HG03565 (cell line): ENCODE results near the gene GAGE10.
"Not testable (repeated sequence)": the region's sequence is repeated elsewhere in the genome, so short reads cannot be mapped to it uniquely, and the experiment has no call there.

ENCODE experiments used
- ATAC-seq: cut with Tn5 transposase; IDR thresholded peaks from one replicate; pipeline ENCODE4 v1.9.1; 2021; ENCODE audit warnings: mild to moderate bottlenecking, moderate library complexity; ENCODE audit not compliant: unreplicated experiment

The GAGE10 gene

DNA sequence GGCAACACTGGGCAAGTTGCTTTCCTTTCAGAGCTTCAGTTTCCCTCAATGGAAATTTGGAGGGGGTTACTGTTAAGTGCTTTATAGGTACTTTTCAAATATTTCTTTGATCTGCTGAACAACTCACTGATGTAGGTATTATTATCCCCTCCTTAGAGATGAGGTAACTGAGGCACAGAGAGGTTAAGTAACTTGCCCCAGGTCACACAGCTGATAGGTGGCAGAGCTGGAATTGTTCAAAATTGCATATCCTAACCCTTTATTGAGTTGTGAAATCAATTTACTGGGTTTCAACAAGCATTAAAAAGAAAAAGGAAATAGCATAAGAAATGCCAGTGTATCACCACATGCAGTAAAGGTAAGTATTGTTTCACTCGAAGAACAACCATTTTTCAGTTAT lies 27.2 kb upstream of the GAGE10 start:
- ATAC-seq: no peak

DNA sequence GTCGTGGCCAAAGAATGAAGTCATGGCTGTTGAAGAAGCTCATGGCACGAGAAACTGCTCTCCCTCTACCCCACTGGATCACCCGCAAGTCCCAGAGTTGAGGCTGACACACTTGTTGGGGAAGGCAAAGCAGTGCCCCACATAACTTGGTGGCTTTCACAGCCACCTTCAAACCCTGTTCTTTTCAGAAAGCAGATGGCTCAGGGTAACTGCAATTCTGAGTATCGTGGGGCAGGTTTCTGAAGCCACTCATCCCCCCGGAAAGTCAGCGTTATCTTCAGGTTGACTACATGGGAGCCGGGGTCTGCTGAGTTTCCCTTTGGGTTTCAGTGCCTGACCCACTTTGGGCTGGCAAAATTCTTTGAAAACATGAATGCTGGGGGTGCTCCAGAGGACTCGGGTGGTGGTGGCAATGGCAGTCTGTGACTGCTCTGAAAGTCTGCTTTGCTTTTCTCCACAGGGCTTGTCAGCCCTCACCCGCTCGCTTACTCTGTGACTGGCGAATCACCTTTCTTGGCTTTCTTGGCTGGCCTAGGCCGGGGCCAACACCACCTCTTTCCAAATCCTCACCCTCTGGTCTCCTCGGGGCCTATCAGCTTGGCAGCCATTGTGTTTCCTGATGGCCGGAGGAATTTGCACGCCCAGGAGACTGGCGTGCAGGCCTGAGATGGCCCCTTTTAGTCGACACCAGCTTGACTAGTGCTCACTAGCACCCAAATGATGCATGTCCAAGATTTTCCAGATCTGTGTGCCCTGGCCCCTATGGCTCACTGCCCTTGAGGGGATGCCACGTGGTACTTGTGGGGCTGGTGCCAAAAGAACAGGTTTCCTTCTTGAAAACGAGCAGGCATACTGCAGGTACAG lies 26.5 kb upstream of the GAGE10 start:
- ATAC-seq: no peak

DNA sequence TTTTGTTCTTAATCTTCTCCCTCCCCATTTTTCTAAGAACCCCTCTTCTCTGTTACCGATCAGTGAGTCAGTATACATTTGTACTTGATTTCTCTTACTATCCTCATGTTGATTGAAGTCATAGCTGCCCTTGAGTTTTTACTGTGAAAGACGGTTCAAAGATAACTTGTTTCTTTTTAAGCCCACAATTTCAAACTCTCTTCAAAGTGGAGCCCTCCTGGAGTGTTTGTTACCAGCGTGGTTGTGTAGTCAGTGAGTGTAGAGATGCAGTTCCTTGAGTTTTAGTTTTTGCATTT lies 26.0 kb upstream of the GAGE10 start:
- ATAC-seq: no peak

DNA sequence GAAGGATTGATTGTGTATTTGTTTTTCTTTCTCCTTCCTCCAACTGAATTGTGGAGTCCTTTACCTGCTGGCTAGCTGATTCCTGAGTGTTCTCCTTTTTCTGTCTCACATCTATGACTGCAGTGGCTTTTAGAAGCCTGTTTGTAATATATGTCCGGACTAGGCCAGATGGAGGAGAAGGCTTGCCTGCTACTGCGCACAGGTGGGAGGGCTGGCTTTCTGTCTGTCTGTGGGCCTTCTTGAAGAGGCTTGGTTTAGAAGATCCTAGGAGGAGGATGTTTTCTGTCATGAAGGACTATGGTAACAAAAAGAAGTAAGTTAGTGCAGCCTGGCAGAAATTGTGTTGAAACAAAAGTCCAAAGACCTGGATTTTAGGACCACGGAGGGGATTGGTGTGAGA lies 25.4 kb upstream of the GAGE10 start:
- ATAC-seq: no peak

DNA sequence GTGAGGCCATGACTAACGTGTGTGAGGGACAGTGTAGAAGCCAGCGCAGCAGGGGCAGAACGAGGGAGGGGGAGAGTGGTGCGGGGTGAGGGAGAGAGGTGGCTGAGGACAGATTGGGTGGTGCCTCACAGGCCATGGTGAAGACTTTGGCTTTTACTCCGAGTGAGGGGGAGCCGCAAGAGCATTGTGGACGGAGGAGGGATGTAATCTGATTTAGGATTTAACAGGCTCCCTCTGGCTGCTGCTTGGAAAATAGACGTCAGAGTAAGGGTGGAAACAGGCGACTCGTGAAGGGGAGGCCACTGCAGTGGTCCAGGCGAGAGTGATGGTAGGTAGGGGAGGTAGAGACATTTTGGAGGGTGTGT lies 20.8 kb upstream of the GAGE10 start:
- no peak for ATAC-seq

DNA sequence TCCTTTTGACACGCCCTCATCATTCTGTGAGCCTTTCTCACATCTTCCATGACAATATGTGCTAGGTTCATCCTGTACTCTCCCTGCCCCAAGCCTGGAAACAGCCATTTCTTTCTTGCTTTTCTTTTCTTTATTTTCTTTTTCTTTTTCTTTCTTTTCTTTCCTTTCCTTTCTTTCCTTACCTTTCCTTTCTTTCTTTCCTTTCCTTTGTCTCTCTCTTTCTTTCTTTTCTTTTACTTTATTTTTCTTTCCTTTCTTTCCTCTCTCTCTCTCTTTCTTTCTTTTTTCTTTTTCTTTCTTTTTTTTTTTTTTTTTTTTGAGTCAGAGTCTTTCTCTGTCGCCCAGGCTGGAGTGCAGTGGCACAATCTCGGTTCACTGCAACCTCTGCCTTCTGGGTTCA lies 19.2 kb upstream of the GAGE10 start:
- ATAC-seq: no peak

DNA sequence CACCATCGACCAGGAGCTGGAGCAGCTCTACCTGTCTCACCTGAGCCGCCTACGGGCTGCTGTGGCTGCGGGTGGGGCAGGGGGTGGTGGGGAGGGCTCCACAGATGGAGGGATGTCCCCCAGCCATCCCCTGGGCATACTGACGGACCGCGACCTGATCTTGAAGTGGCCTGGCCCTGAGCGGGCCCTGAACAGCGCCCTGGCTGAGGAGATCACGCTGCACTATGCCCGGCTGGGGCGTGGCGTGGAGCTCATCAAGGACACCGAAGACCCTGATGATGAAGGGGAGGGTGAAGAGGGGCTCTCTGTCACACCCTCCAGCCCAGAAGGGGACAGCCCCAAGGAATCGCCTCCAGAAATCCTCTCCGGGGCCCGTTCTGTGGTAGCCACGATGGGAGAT lies 17.3 kb upstream of the GAGE10 start:
- no peak for ATAC-seq

DNA sequence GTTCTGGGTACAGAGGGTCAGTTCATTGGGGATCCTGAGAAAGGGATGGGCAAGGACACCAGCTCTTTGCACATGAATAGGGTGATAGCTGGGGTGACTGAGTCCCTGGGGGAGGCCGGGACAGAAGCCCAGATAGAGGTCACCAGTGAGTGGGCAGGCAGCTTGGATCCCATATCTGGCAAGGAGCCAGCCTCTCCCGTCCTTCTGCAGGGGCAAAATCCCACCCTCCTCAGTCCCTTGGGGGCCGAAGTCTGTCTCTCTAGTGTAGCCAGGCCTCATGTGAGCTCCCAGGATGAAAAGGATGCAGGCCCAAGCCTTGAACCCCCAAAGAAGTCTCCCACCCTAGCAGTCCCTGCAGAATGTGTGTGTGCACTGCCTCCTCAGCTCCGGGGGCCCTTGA lies 16.9 kb upstream of the GAGE10 start:
- no peak for ATAC-seq

DNA sequence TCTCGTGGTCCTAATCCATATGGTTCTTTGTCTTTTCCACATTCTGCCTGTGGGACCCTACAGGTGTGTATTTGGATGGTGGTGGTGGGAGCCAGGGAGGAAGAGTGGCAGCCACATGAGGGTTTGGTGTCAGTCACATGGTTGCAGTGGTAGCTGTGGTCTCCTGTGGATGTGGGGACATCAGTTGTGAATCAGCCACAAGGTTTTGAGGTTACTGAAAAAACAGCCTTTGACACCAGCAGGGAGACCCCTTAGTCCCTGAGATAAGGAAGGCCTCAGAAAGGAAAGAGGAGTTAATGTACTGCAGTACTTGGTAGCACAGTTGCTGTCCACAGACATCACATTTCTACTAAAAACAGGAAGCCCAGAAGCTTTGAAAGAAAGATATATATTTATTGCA lies 15.8 kb upstream of the GAGE10 start:
- no peak for ATAC-seq

DNA sequence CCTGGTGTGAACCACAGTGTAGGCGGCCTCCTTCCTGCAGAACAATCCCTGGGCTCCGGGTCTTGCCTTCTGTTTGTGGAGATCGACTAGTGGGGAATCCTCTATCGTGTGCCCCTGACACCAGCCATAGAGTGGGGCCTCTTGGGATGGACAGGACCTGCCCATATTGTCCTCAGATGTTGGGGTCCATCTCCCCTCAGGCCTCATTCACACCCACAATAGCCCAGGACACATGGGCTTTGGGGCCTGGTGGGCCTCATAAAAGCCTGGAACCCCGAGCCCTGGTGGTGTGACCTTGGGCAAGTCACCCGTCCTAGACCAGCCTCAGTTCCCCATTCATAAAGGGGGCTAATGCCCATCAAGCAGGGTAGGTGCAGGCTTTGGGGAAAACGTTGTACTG lies 13.2 kb upstream of the GAGE10 start:
- no peak for ATAC-seq

DNA sequence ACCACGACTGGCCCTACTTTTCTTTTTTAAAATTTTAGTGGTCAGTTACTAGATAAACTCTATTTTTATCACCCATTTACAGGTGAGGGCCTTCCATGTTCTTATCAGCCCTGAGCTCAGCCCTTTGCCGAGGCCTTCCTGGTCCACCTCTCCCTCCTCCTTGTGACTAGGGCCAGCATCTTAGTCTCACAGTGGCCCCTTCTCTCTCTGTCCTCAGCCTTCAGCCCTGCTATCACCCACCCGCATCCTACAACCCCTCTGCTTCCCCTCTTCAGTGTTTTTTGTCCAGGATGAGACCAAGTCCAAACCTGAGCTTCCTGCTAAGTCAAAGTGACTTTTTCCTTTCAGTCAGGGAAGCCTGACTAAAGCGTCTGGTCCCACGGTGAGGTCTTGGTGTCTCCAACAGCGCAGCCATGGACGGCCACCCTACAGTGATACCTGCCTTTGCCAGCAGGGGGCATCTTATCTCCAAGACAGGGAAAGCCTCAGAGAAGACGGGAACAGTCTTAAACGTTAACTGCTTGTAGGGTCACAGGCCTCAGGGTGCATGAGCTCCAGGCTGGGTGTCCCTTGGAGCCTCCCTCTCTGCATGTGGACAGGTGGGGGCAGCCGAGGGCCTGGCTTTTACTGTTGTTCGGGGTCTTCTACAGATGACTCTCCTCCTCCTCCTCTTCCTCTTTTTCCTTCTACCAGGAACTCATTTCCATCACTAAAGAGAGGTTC lies 11.7 kb upstream of the GAGE10 start:
- no peak for ATAC-seq

DNA sequence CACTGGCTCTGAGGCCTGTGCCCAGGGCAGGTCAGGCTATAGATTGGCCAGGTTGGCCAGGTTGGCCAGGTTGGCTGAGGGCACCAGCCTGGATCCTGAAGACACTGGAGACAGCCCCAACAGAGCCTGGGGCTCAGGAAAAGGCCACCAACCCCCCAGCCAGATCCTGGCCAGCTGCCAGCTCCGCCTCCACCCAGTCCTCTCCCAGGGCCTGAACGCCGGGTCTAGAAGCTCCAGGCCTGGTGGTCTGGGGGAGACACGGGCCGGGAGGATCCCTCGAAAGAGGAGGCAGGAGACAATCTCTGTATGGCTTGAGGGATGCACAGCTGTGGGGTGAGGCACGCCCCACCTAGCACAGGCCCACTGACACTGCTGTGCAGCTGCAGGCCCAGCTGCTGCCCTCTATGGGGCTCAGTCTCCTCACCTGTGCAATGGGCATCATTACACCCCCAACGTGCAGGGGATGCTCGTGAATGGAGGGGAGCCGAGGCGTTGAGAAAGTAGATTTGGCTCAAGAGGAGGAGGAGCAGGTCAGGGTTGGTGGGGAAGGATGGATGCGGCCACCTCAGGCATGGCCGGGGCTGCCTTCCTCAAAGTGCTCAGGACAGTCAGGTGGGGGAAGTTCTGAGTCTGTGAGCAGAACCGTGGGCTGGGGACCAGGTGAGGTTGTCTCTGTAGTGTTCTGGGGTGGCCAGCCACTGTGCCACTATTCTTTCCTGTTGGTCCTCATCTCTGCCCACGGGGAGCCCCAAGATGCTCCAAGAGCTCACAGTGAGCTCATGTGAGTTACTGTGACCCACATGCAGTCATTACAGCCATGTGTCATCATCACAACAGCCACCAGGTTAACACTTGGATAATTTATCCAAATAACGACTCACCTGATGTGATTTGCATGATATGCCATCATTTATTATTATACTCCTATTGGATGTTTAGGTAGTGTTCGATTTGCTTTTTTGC lies 10.8 kb upstream of the GAGE10 start:
- ATAC-seq: no peak

DNA sequence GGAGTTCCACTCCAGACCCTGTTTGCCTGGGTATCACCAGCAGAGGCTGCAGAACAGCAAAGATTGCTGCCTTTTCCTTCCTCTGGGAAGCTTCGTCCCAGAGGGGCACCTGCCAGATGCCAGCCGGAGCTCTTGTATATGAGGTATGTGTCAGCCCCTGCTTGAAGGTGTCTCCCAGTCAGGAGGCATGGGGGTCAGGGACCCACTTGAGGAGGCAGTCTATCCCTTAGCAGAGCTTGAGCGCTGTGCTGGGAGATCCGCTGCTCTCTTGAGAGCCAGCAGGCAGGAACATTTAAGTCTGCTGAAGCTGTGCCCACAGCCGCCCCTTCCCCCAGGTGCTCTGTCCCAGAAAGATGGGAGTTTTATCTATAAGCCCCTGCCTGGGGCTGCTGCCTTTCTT lies 4.2 kb upstream of the GAGE10 start:
- ATAC-seq: not testable (repeated sequence)

DNA sequence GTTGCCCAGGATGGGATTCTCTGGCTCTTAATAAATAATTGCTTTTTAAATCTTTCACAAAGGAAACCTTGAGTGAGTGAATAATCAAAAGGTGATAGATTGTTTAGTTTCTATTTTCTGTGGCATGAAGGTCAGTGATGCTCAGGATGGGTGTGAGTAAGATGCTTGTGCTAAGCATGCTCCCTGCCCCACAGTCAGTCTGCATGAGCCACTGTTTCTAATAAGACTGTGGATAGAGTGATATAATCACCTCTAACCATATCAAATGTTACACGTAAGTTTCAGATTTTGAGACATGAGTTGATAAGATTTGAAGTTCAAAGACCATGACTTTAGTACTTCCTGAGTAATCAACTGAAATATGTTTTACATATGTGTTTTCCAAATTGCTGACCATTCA lies 2.7 kb upstream of the GAGE10 start:
- no peak for ATAC-seq

DNA sequence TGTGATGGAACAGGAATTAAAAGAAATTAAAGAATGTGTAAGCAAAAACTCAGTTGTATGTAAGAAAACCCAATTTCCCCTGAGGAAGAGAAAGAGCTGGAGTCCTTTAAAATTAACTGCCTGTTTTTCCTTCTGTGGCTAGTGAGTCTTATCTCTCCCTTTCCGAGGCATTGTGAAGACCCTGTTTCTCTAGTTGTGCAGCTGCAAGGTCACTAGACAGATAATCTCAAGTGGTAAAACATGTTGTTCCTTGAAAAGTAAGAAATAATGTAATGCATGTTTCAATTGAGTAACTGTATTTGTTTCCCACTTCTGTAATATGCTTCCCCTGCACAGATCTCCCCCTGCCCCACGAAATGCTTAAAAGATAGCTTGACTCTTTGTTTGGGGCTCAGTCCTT lies 4.3 kb downstream of the GAGE10 start:
- not testable (repeated sequence) for ATAC-seq

DNA sequence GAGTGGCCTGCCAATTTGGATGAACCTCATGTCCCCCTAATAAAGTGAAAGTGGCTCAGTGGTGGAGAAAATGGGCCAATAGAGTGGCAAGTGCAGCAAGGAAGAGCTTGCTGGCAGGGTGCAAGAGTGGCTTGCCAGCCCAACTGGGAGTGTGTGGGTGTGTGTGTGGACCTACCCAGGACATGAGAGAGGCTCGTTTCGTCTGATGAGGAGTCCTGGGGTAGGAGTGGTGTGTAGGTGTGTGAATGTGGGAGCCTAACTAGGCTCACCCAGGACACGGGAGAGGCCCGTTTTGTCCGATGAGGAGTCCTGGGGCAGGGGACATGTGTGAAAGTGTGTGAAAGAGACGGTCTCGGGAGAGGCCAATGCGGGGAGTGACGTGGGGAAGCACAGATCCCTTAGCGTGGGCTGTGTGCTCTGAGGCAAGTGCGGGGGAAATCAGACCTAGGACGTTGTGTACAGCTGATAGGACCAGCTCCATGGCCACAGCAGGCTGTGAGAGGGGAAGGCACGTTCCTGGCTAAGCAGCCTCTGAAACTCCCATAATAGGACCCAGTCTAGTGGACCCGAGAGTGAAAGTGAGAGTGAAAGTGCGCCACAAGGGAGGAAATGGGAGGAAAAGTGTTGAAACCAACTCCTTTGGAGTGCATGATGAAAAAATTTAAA lies 5.3 kb downstream of the GAGE10 start:
- no peak for ATAC-seq

DNA sequence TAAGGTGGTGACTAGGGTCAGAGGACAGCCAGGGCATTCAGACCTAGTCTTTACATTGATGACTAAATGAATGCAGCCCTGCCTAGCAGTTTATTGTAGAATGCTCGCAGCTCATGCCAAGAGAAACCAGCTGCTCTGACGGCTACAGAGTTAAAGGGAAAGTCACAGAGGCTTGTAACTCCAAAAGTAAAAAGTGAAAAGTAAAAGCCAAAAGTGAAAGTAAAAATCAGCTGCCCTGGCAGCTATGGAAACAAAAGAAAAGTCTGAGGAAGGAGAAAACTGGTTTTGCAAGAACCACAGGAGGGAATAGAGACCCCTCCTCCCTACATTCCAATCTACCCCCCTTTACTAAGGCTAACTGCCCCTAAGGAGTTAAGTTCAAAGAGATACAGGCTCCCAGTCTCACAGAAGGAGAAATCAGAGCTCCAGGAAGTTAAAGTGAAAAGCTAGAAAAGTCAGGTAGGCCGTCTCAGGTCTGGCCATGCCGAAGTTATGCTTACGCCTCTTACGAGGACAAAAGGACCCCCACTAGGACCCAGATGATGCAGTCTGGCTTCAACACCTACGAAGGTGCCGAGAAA lies 6.0 kb downstream of the GAGE10 start:
- ATAC-seq: no peak

DNA sequence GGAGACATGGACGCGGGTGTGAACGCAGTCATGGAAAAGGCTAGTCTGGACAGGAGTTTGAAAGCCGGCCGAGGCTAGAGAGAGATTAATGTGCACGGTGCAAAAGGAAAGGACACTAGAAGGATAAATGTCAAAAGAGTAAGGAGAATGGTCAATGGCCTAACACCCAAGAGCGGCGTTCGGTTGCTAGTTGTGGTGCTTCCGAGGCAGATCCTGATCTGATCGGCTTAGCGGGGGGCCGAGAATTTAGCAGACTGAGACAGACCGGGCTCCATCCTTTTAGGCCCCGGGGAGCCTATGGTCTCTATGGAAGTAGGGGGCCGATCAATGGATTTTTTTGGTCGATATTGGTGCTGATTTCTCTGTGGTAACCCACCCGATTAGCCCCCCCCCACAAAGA lies 6.9 kb downstream of the GAGE10 start:
- no peak for ATAC-seq

DNA sequence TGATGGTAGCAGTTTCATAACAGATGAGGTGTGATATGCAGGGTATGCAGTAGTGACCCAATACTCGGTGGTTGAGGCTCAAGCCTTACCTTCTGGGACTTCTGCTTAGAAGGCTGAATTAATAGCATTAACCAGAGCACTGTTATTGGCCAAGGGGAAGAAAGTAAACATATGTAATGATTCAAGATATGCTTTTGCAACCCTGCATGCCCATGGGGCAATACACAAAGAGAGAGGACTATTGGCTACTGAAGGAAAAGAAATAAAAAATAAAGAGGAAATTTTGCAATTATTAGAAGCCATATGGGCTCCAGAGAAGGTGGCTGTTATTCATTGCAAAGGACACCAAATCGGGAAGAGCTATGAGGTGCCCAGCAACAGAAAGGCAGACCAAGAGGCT lies 8.7 kb downstream of the GAGE10 start:
- no peak for ATAC-seq

DNA sequence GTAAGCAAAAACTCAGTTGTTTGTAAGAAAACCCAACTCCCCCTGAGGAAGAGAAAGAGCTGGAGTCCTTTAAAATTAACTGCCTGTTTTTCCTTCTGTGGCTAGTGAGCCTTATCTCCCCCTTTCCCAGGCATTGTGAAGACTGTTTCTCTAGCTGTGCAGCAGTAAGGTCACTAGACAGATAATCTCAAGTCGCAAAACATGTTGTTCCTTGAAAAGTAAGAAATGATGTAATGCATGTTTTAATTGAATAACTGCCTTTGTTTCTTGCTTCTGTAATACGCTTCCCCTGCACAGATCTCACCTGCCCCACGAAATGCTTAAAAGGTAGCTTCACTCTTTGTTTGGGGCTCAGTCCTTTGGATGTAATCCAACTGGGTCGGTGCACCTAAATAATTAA lies 12.6 kb downstream of the GAGE10 start:
- no peak for ATAC-seq

DNA sequence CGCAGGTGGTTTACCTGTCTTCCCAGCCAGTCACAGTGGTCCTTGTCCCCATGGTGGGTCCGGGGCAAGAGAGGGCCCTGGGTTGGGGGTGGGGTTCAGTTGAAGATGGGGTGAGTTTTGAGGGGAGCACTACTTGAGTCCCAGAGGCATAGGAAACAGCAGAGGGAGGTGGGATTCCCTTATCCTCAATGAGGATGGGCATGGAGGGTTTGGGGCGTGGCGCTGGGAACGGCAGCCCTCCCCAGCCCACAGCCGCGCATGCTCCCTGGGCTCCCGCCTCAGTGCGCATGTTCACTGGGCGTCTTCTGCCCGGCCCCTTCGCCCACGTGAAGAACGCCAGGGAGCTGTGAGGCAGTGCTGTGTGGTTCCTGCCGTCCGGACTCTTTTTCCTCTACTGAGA lies 18.3 kb downstream of the GAGE10 start, which contains the start of gene GAGE12J:
TSS of gene GAGE12J (plus strand) at position 301 of the 400 bp plus-strand sequence. CDS start 1,157 bp downstream, outside the sequence.
- ATAC-seq: not testable (repeated sequence)
